HUES6 (cell line): Measurements from ENCODE around the gene DNAH3.
"Not testable (repeated sequence)": the region's sequence is repeated elsewhere in the genome, so short reads cannot be mapped to it uniquely, and the experiment has no call there.

Experiments
- H3K27ac ChIP-seq: 2 replicates; pipeline ENCODE4 v1.7.0; 2013; ENCODE audit warnings: low read depth, mild to moderate bottlenecking, low read length, inconsistent platforms
- H3K27me3 ChIP-seq: 2 replicates; pipeline ENCODE4 v1.6.1; 2013; ENCODE audit warnings: low read length; ENCODE audit not compliant: control insufficient read depth, insufficient read depth
- H3K36me3 ChIP-seq: 2 replicates; pipeline ENCODE4 v1.6.1; 2013; ENCODE audit warnings: low read length; ENCODE audit not compliant: control insufficient read depth, insufficient read depth
- H3K4me1 ChIP-seq: 2 replicates; pipeline ENCODE4 v1.6.1; 2013; ENCODE audit warnings: low read length; ENCODE audit not compliant: control insufficient read depth, insufficient read depth
- H3K4me3 ChIP-seq: 2 replicates; pipeline ENCODE4 v1.5.1; 2013; ENCODE audit warnings: low read depth, low read length
- H3K9ac ChIP-seq: one replicate; pipeline ENCODE4 v1.6.1; 2013; ENCODE audit warnings: mild to moderate bottlenecking, low read length
- H3K9me3 ChIP-seq: 2 replicates; pipeline ENCODE4 v1.6.1; 2013; ENCODE audit warnings: low read depth, low read length; ENCODE audit not compliant: control insufficient read depth, insufficient read depth

The DNAH3 gene

DNA sequence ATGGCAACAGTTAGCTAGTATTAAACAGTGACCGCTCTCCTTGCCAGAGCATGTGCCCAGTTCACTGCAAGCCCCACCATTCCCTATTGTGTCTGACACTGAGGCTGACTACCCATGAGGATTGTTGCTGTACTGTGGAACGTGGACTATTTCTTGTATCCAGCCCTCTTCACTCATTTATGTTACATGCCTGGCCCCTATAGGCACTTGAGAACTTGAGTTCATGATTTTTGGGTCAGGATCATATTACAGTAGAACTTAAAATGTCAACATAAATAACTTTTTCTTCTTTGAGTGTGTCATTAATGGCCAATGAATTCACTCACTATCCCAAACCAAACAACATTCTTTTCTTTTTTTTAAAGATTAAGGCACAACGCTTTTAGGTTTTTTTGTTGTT, 194.3 kb downstream of the DNAH3 start:
- no peaks in the 10 kb centered on the region for H3K4me1 ChIP-seq
- no peak overlapping the region for H3K9ac ChIP-seq
- no peaks in the 10 kb centered on the region for H3K36me3 ChIP-seq
- H3K27ac ChIP-seq, result no peak overlapping the region
- no peak overlapping the region for H3K4me3 ChIP-seq
- no peaks in the 10 kb centered on the region for H3K27me3 ChIP-seq
- H3K9me3 ChIP-seq, result no peaks in the 10 kb centered on the region

DNA sequence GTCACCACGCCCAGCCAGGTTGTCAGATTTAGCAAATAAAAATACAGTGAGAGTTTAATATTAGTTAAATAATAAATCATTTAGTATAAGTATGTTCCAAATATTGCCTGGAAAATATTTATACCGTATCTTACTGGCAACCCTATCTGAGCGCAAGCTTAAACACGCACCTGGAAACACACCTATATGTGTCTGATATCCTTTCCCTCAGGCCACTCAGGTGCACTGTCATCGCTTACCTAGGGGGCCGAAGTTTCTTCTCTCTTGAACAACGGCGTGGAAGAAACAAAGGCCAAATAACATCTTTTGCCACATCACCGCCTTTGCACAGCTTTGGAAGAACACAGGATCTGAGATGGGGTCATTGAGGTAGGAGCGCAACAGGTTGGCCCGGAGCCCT, 196.1 kb downstream of the DNAH3 start:
- H3K4me3 ChIP-seq, result no peak overlapping the region
- H3K27ac ChIP-seq, result no peak overlapping the region
- no peak overlapping the region for H3K9ac ChIP-seq

DNA sequence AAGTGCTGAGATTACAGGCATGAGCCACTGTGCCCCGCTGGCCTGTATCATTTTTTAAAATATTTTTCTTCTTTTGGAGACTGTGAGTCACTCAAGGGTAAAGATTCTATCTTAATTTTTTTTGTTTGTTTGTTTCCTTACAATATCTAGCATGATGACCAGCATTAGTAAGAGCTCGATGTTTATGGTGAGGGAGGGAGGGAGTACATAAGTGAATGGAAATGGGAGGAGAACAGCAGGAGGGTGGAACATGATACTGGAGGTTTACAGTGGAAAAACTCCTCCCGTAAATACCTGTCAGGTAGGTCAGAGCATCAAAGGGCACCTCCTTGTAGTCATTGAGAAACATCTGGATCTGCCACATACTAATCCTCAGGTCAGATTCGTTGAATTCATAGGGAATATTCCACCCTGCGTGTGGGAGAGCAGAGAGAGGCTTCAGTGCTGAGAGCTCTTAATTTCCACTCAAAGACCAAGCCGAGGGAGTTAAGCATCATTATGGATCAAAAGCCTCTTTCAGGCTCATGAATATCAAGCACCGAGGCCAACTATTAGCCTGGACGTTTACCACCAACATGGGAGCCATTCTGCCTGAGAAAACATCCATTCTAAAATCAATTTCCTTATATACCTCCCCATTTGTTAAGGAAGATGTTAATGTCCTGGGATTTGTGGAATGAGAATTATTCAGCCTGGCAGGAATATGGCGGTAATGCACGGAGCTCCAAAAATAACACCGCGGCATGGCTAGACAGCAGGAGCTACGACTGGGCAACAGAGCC, 198.3 kb downstream of the DNAH3 start:
- no peaks in the 10 kb centered on the region for H3K4me1 ChIP-seq
- no peak overlapping the region for H3K9ac ChIP-seq
- H3K9me3 ChIP-seq, result no peaks in the 10 kb centered on the region
- H3K27me3 ChIP-seq, result no peaks in the 10 kb centered on the region
- no peaks in the 10 kb centered on the region for H3K36me3 ChIP-seq
- no peak overlapping the region for H3K27ac ChIP-seq
- H3K4me3 ChIP-seq, result no peak overlapping the region

More for the DNA sequence above, 196.1 kb downstream of the DNAH3 start:
- Histone ChIP-seq H3K36me3 (no peaks in the 10 kb centered on the region), H3K9me3 (no peaks in the 10 kb centered on the region), H3K27me3 (no peaks in the 10 kb centered on the region), H3K4me1 (no peaks in the 10 kb centered on the region)

DNA sequence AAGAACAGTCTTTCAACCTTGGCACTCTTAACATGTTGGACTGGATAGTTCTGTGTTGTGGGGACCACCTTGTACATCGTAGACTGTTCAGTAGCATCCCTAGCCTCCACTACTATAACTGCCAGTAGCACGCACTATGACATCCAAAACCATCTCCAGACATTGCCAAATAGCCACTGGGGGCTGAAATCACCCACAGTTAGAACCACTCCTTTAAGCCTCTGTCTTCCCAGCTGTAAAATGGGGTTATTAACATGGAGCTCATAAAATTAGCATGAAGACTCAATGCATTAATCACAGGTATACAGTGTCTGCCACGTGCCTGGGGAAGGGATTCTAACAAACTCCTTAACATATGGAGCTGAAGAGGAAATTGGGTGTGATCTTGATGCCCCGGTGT, 200.4 kb downstream of the DNAH3 start:
- no peaks in the 10 kb centered on the region for H3K9me3 ChIP-seq

DNA sequence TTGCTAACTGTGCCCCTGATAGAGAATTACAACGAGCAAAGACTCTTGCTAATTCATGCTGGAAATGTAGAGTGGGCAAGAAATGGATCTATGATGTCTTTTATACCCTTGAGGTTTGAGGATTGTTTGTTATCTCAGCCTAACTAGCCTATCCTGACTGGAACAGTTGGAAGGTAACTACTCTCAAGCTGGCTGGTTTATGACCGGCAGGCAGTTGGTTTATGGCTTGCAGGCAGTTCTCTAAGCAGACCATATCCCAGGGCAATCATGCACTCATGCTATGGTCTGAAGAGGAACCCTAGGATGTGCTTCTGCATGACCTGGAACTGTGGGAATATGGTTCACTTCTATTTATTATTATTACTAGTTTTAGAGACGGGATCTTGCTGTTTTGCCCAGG, 201.0 kb downstream of the DNAH3 start:
- Histone ChIP-seq H3K9ac (no peak overlapping the region), H3K36me3 (no peaks in the 10 kb centered on the region), H3K27me3 (no peaks in the 10 kb centered on the region), H3K9me3 (no peaks in the 10 kb centered on the region), H3K27ac (no peak overlapping the region), H3K4me1 (no peaks in the 10 kb centered on the region; the same call in 1 of the 2 replicates), H3K4me3 (no peak overlapping the region)

More for the DNA sequence above, 200.4 kb downstream of the DNAH3 start:
- H3K27ac ChIP-seq, result no peak overlapping the region
- no peaks in the 10 kb centered on the region for H3K27me3 ChIP-seq
- no peaks in the 10 kb centered on the region for H3K36me3 ChIP-seq
- H3K9ac ChIP-seq, result no peak overlapping the region
- no peak overlapping the region for H3K4me3 ChIP-seq
- H3K4me1 ChIP-seq, result no peaks in the 10 kb centered on the region; the same call in 1 of the 2 replicates

DNA sequence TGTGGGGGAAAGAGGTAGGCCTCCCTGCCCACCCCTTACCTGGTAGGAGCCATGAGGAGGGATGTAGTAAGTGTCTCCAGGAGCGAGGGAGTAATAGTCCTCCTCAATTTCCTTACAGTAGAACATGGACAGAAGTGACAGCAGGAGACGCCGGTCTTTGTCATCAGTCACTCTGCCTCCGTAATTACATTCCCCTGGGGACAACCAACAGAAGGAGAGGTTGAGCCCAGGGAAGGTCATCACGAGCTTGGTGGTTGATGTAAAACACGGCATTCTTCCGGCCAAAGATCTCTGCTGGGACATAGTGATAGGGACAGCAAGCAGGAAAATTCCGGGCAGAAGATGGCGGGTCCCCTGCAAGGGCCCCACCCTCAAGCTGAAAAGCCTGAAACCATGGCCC, 202.2 kb downstream of the DNAH3 start:
- H3K9me3 ChIP-seq, result no peaks in the 10 kb centered on the region
- no peaks in the 10 kb centered on the region; the same call in 1 of the 2 replicates for H3K4me1 ChIP-seq
- no peak overlapping the region for H3K9ac ChIP-seq
- H3K27ac ChIP-seq, result no peak overlapping the region
- no peak overlapping the region for H3K4me3 ChIP-seq
- H3K36me3 ChIP-seq, result no peaks in the 10 kb centered on the region
- no peaks in the 10 kb centered on the region for H3K27me3 ChIP-seq

DNA sequence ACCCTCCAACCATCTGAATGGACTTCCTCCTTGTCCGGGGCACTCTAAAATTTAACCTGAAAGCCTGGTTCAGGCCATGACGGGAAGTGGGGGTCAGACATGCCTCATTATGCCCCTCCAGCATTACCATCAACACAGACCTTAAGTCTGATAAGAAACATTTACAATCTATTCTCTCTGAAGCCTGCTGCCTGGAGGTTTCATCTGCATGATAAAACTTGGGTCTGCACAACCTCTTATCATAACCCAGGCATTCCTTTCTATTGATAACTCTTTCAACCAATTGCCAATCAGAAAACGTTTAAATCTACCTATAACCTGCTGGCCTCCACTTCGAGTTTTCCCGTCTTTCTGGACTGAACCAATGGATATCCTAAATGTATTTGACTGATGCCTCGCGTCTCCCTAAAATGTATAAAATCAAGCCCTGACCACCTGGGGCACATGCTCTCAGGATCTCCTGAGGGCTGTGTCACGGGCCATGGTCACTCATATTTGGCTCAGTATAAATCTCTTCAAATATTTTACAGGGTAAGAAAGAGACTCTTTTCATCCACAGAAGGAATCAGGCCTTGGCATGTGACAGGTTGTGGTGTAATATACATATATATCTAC, 204.5 kb downstream of the DNAH3 start:
- Histone ChIP-seq H3K36me3 (no peaks in the 10 kb centered on the region), H3K4me3 (no peak overlapping the region), H3K9ac (no peak overlapping the region), H3K9me3 (no peaks in the 10 kb centered on the region), H3K27me3 (no peaks in the 10 kb centered on the region), H3K27ac (no peak overlapping the region), H3K4me1 (peaks cover 4% of the 10 kb centered on the region; the same call in 1 of the 2 replicates)

DNA sequence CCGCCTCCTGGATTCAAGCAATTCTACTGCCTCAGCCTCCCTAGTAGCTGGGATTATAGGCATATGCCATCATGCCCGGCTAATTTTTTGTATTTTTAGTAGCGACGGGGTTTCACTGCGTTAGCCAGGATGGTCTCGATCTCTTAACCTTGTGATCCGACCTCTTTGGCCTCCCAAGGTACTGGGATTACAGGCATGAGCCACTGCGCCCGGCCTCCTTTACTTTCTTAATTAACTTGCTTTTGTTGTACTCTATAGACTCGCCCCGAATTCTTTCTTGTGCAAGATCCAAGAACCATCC, 205.1 kb downstream of the DNAH3 start:
- not testable (repeated sequence) for H3K36me3 ChIP-seq, H3K4me1 ChIP-seq, H3K27me3 ChIP-seq, H3K9me3 ChIP-seq, H3K9ac ChIP-seq, H3K4me3 ChIP-seq, H3K27ac ChIP-seq

DNA sequence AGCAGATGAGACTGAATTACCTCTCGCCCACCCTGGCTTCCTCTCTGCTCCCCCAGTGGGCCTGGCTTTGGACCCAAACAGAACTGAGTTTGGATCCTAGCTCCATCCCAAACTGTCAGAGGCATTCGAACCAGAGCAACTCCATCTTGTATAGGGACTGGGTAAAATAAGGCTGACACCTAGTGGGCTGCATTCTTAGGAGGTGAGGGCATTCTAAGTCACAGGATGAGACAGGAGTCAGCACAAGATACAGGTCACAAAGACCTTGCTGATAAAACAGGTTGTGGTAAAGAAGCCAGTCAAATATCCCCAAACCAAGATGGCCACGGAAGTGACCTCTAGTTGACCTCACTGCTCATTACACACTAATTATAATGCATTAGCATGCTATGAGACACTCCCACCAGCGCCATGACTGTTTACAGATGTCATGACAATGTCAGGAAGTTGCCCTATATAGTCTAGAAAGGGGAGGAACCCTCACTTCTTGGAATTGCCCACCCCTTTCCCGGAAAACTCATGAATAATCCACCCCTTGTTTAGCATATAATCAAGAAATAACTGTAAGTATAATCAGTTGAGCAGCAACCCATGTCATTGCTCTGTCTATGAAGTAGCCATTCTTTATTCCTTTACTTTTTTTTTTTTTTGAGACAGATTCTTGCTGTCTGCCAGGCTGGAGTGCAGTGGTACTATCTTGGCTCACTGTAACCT, 205.6 kb downstream of the DNAH3 start:
- no peaks in the 10 kb centered on the region for H3K9me3 ChIP-seq
- H3K4me3 ChIP-seq, result no peak overlapping the region
- H3K9ac ChIP-seq, result no peak overlapping the region
- H3K4me1 ChIP-seq, result peaks cover 4% of the 10 kb centered on the region; the same call in 1 of the 2 replicates
- no peak overlapping the region for H3K27ac ChIP-seq
- H3K27me3 ChIP-seq, result no peaks in the 10 kb centered on the region
- H3K36me3 ChIP-seq, result no peaks in the 10 kb centered on the region

DNA sequence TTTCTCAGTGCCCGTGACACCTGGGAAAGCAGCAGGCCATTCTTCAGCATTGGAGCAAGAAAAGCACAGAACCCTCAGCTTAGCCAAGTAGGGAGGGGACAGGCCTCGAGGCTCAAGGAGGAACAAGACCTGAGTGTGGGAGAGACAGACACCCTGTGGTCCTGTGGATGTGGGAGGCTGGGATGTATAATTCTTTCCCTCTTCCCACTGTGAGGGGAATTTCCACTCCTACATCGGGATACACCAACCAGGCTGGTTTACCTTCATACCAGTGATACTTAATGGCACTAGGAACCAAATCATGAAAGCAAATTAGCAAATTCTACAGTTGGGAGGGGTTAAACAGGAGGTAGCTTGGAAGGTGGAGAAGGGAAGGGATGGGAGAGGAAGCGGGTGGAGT, 208.4 kb downstream of the DNAH3 start:
- Histone ChIP-seq H3K36me3 (no peaks in the 10 kb centered on the region), H3K27me3 (no peaks in the 10 kb centered on the region), H3K27ac (no peak overlapping the region), H3K4me1 (peaks cover 4% of the 10 kb centered on the region; the same call in 1 of the 2 replicates), H3K4me3 (no peak overlapping the region), H3K9me3 (no peaks in the 10 kb centered on the region), H3K9ac (no peak overlapping the region)

DNA sequence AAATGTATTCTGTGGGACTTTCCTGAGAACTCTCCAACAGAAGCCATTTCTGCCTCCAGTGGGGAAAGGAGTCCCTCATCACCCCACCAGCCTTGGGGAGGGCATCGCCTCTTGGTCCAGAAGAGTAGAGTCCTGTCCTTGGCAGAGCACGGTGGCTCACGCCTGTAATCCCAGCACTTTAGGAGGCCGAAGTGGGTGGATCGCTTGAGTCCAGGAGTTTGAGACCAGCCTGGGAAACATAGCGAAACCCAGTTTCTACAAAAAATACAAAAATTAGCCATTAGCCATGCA, 209.1 kb downstream of the DNAH3 start:
- H3K27me3 ChIP-seq, result no peaks in the 10 kb centered on the region
- H3K9me3 ChIP-seq, result no peaks in the 10 kb centered on the region
- no peak overlapping the region for H3K4me3 ChIP-seq
- peaks cover 4% of the 10 kb centered on the region; the same call in 1 of the 2 replicates for H3K4me1 ChIP-seq
- no peak overlapping the region for H3K27ac ChIP-seq
- H3K9ac ChIP-seq, result no peak overlapping the region
- H3K36me3 ChIP-seq, result no peaks in the 10 kb centered on the region
